Measurements from ENCODE around the gene ADGRV1.
"Not testable (repeated sequence)": the region's sequence is repeated elsewhere in the genome, so short reads cannot be mapped to it uniquely, and the experiment has no call there.

Gene ADGRV1

DNA sequence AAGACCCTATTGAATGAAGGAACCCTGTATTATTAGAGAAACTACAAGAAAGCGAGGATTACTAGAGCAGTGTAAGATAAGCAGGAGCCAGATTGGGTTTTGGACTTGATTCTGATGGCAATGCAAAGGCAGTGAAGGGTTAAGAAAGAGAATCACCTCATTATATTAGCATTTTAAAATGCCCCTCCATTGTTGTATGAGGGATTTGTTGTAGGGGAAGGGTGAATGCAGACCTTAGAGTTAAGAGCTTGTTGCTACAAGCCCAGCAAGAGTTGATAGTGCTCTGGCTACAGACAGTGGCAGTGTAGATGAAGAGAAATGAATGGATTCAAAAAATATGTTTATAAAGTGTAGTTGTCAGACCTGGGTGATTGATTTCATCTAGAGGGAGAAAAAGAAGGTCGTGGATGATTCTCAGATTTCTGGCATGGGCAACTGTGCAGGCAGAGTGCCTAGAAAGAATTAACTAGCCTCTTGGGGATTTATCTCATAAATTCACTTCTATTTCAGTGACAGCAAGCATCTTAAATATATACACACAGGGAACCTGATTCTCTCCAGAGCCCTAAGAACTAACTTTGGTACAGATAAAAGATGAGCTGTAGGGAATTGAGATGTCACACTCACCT lies 479.7 kb downstream of the ADGRV1 start:
- FAIRE-seq, result no peak

DNA sequence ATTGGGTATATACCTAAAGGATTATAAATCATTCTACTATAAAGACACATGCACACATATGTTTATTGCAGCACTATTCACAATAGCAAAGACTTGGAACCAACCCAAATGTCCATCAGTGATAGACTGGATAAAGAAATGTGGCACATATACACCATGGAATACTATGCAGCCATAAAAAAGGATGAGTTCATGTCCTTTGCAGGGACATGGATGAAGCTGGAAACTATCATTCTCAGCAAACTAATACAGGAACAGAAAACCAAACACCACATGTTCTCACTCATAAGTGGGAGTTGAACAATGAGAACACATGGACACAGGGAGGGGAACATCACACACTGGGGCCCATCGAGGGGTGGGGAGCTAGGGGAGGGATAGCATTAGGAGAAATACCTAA lies 482.5 kb downstream of the ADGRV1 start:
- FAIRE-seq, result not testable (repeated sequence)

DNA sequence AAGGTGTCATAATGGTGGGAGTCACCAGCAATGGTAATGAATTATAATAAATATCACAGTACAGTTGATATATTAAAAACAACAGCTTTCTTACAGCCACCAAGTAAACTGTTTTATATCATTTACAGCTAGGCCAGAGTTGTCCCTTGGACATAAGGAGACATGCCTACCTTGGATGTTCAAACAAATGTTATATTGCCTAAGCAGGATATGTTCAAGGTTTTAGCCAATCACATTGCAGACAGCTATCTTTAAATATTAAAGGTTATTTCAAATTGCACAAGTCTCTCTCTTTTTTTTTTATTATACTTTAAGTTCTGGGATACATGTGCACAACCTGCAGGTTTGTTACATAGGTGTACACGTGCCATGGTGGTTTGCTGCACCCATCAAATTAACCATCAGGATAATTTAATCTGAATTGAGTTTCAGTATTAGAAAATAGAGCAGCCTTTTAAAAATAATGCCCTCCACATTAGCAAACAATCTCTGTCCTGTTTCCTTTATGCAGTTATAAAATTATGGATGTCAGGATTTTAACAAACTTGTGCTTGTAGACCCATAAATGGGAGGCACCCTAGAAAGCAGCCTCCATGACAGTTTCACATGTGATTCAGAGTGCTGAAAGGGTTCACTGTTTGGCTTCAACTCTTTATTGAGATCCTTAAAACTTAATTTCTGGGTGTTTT lies 483.8 kb downstream of the ADGRV1 start:
- FAIRE-seq, result no peak

DNA sequence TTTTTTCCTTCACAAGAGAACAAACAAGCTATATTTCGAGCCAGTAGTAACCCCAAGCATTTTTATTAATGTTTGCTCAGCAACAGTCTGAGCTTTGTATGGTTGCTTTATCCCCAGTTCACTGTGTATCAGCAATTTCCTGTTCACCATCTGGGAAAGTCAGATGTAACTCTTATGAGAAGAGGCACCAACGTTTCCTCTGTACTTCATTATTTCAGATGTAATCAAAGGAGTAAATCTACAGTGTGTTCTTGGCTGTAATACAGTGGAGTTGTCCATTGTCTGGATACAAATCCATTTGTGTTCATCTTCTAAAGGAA lies 484.3 kb downstream of the ADGRV1 start:
- FAIRE-seq, result no peak

DNA sequence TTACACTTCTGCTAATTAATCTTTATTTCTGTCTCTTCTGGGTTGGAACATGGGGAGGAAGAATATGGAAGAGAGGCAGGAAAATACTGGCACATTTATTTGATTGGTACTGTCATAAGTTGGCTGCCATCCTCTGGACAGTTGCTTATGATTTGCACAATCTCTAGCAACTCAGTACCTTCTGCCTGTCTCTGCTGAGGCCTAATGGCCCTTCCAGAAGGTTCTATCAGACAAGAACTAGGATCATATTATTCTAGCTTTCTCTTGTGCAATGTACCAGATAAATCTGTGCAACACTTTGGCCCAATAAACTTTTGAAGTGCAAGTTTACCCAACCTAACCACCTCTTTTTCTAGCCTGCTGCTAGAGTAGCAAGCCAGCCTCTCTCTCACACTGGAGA lies 489.5 kb downstream of the ADGRV1 start:
- no peak for FAIRE-seq

DNA sequence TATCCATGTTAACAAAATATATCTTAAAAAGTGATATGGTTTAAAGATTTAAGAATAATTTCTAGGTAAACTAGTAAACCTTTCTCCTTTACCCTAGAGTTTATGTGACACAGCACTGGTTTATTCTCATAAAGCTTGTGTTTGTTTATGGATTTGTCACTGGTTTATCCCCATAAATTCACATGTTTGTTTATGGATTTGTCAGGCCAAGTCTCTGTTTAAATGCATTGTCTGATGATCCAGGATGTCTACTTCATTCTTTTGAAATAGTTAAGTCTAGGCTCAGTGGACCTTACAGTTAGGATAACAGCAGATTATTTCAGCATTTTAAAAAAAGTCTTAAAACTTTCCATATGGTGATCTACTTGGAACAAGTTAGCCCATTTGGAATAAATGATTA lies 490.5 kb downstream of the ADGRV1 start:
- FAIRE-seq, result no peak

DNA sequence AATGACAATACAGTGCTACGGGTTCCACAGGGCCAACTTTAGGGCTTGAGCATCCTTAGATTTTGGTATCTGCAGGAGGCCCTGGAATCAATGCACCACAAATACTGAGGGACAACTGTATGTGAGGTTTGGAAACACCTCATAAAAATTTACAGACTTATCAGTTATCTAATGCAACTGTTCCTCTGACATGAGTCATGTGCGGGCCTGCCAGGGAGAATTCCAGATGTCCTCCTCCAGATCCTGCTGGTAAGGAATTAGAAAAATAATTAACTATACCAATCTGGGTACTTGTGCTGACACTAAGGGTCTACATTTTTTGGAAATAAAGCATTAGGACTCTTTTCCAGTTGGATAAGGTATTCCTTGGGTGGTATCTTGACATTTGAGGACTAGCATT lies 491.2 kb downstream of the ADGRV1 start:
- FAIRE-seq, result no peak

DNA sequence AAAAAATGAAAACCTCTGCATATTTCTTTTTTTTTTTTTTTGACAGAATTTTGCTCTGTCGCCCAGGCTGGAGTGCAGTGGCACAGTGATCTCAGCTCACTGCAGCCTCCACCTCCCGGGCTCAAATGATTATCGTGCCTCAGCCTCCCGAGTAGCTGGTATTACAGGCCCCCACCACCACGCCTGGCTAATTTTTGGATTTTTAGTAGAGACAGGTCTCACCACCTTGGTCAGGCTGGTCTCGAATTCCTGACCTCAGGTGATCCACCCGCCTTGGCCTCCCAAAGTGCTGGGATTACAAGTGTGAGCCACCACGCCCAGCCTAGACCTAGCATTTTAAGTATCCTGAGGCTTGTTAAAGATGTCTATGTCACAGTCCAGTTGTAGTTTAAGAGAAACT lies 493.8 kb downstream of the ADGRV1 start:
- not testable (repeated sequence) for FAIRE-seq

DNA sequence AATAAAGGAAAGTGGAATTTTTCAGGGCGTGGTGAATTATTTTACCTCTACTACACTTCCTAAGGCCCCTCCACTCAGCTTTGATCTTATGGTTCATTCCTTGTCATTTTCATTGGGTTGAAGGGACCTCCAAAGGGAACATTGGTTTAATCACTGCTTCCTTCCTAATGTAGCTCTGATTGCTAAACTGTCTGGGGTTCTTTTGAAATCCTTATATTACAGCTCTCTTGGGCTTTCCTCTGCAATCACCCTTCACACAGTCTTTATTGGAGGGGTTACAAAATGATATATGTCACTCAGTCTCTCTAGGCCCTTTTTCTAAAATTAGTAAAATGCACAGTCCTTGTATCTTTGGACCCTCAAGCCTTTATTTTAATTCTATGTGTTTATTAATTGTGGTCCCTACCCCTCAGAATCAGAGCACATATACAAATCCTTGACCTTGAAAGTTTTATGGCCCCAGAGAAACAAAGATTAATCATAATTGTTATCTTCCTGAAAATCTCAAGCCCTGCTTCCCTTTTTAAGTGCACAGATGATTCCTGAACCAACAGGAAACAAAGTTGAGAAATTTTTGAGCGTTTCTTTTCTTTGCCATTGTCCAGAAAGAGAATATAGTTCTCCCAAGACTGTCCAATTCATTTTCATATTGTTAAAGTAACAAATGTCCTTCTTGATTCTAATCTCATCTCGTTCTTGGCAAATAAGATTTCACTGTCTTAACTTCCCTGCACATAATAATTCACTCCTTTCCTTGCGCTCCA lies 494.6 kb downstream of the ADGRV1 start:
- FAIRE-seq, result no peak

DNA sequence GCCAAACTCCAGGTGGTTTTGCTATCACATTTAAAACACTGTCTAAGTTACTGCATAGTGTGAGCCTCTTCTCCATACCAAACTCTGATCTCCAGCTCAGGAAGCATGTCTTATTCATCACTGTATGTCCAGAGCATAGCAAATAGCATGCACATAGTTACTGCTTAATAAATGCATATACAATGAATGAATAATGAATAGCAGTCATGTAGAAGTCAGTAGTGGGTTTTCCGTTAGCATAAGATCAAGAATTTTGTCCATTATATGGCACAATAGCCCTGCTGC lies 495.1 kb downstream of the ADGRV1 start:
- no peak for FAIRE-seq

DNA sequence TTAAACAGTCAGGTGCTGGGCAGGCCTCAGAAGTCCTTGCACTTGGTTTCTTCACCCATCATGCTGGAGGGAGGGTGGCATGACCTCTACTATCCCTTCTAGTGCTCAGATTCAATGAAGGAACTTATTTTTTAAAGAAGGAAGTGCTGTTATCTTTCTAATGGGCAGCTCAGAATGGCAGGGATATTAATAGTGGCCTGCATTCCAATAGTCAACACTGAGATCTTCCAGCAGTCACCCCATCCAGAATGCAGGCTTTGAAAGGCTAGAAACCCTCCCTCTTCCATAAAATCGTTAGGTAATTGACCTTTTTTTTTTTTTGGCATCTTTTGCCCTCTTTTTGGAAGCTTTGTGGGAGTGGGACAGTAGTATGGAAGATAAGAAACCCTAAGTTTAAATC lies 499.6 kb downstream of the ADGRV1 start:
- FAIRE-seq, result no peak

DNA sequence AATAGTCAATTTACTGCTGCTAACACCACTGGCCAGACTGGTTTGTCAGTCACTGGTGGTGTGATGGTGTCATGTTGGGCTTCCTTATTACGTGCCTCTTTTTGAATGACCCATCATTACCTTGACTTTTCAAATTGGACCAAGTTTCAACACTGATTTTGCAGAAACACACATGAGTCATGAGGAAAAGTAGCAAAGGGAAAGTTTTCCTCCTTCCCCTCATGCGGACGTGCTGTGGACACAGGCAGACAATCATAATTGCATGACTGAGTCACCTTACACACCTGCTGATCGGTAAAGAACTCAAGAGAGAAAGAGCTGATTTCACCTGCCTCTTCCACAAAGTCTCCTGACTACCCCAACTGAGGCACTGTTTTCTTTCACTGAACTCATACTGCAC lies 500.0 kb downstream of the ADGRV1 start:
- FAIRE-seq, result no peak

DNA sequence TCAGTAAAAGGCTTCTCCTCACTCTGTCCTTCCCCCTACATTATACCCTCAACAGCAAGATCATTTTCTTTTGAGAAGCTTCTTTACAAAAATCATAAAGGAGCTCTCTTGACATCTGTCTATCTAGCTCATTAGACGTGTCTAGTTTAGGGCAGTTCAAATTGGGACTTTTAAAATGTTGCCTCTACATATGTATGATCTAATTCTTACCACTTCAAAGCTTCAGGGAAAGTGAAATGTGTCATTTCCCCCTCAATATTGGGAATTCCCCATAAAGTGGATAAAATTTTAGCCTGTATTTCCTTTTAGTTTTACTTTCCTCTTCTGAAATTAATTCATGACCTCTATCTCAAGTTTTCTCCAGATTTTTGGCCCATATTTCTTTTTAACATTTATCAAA lies 500.8 kb downstream of the ADGRV1 start:
- no peak for FAIRE-seq

DNA sequence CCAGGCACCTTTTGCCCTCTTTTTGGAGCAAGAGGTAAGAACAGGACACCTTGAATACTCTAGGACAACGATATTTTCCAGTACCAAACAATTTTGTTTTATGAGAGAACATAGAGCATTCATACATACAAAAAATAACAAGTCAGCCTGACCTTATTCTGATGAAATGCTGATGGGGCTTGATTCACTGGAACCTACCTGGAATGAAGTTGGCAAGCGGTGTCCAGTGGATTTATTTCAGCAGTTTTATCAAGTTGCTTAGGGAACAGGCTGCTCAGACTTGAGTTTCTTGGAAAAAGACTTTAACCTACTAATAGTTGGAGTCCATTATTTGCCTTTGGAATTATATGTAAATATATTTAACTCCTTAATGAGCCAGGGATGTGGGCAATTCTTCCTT lies 502.5 kb downstream of the ADGRV1 start:
- no peak for FAIRE-seq

DNA sequence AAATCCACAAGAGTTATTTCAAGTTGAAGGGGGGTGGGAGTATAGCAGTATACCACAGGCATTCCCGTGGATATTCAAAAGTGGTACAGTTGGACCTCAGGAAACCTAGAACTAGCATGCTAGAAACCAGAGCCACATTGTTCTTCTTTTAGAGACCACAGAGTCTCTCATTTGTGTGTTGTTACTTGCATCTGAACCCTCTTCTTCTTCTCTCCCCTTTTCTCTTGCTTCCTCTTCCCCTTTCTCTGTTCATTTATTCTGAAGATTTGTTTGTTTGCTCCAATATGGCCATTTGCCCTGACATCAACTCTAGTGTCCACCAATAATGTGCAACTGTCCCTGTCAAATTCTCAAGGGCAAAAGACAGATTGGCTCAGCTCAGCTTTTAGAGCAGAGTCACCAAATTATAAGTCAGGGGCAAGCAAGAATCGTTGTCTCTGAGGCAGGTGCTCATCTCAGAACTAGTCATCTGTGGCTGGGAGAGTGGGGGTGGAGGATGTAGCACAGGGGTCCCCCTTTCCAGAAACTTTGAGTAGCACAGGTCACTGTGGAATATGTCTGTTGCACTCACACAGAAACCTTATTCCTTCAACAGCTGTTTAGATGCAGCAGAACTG lies 503.5 kb downstream of the ADGRV1 start:
- FAIRE-seq, result no peak

DNA sequence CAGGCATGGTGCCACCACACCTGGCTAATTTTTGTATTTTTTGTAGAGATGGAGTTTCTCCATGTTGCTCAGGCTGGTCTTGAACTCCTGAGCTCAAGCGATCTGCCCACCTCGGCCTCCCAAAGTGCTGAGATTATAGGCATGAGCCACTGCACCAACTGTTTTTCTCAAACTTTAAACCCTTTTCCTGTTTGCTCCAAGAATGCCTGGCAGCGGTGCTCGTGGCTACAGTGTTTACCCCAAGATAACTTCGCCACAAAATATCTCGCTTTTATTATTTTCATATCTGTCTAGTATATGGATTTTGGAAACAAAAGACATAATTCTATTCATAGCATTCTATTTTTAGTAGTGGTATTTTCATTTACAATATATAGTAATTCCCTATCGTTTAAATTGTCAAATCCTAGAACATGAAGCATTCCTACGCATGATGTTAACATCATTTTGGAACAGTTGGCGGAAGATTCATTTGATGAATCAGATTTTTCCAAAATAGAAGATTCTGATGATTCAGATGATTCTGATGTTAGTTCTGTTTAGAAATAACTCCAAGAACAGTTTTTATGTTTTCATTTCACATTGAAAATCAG lies 504.6 kb downstream of the ADGRV1 start:
- not testable (repeated sequence) for FAIRE-seq

DNA sequence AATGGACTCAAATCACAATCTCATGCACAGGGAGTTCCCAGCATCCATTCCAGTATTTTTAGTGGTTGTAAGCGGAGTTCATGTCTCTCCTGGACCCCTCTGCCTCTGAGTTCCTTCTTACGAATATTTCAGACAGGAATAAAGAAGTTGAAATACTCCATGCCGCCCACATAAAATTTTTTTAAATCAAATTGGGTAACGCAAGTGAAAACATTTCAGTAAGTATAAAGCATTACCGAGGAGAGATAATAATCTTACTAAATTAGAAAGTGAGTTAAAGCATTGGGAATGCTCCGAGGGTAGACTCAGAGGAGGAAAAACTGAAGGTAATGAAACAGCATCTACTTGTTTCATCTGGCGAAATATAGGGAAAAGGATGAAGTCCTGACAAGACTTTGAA lies 506.9 kb downstream of the ADGRV1 start:
- no peak for FAIRE-seq

DNA sequence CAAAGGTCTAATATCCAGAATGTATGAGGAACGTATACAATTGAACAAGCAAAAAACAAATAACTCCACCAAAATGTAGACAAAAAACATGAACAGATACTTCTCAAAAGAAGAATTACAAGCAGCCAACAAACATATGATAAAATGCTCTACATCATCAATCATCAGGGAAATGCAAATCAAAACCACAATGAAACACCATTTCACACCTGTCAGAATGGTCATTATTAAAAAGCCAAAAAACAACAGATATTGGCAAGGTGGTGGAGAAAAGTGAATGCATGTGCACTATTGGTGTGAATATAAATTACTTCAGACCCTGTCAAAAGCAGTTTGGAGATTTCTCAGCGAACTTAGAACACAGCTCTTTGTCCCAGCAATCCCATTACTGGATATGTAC lies 510.8 kb downstream of the ADGRV1 start:
- no peak for FAIRE-seq

DNA sequence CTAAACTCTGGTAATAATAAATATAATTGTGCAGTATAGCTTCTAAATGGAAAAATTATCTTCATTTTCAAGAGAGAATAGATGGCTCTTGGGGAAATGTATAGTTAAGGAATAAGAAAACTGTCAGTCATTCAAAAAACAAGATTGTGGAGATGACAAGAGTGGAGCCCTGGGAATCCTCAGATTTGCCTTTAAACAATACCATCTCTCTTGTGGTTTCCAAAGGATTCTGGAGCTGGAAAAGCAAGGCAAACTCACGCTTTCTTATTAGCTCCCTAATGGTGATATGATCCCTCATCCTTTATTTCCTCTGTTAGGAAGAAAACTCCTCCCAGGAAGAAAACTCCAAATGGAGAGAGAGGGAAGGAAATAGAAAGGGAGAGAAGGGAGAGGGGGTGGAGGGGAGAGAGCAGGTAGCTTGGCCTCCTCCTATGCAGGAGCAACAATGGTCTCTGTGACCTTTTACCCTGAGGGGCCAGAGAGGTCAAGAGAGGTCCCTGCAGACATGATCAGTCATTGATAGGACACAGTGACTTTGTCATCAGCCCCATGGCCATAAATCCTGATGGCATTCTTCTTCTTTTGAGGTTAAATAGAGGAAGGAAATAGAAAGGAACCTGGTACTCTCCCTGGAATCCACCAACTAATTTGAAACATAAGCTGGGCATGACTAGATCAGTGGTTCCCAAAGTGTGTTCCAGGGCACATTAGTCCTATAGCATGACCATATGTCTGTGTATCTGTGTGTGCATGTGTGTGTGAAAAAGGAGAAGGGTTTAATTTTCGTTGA lies 512.4 kb downstream of the ADGRV1 start:
- no peak for FAIRE-seq

DNA sequence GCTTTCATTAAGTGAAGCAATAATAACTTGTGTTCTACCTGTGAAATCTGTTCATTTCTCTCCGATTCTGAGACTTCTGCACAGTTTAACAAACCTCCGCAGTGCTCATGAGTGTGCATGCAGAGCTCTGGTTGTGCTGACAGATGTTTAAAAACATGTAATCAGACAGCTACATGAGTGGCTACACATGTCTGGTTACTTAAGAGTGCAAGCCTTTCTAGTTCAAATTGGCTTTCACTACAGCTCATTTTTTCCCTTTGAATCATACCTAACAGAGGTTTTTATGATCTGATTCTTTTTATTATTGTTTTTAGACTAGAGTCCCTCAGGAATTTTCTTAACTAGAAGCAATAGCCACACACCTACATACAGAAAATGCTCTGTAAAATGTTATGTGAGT lies 514.3 kb downstream of the ADGRV1 start:
- no peak for FAIRE-seq

DNA sequence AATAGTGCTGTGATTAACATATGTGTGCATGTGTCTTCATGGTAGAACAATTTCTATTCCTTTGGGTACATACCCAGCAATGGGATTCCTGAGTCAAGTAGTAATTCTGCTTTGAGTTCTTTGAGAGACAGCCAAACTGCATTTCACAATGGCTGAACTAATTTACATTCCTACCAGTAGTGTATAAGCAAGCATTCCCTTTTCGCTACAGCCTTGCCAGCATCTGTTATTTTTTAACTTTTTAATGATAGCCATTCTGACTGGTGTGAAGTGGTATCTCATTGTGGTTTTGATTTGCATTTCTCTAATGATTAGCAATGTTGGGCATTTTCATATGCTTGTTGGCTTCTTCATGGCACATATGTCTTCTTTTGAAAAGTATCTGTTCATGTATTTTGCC lies 516.0 kb downstream of the ADGRV1 start:
- no peak for FAIRE-seq

DNA sequence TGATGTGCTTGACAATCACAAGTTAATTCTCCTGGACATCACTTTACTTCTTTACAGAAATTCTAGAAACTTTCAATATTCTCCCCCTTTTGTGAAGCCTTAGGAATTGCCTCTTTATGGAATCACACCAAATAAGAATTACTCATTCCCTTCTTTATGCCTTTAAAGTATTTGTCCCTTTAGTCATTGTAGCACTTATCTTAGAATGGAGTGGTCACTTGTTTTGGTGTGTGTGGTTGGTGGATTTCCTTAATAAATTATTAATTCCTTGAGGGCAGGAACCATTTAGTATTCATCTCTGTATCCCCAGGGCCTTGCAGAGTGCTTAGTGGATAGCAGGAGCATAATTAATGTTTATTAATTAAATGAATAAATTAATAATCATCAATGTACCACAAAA lies 517.5 kb downstream of the ADGRV1 start:
- FAIRE-seq, result no peak

DNA sequence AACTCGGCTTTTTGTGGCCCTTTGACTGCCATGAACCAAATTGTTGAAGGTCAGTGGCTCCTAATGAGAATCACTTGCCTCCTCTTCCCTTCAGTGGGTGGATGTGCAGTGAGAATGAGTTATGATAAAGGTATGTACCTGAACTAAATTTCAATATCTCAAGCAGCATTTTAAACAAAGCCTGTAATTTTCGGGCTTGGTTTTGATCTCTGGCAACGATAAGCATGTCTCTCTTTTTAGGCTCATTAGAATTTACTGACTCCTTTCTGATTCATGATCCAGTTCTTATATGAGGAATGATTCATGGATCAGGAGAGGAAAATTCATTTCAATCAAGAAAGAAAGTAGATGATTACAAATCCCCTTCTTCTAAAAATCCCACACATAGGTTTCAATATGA lies 519.0 kb downstream of the ADGRV1 start:
- no peak for FAIRE-seq

Measured in A204.1 (cell line).